ENCODE results near the gene TKFC. TPM values are rescaled to one million over a fixed set of nuclear protein-coding genes. Genes with fewer than 3 reads are reported as not detected.

TKFC gene
- total and polyA plus RNA-seq, 9 of the 15 experiments (the other 6 are each of a cell fraction or from before 2014, with no cell fraction given) = 2.0 to 61.7 (median 28.5) TPM

DNA sequence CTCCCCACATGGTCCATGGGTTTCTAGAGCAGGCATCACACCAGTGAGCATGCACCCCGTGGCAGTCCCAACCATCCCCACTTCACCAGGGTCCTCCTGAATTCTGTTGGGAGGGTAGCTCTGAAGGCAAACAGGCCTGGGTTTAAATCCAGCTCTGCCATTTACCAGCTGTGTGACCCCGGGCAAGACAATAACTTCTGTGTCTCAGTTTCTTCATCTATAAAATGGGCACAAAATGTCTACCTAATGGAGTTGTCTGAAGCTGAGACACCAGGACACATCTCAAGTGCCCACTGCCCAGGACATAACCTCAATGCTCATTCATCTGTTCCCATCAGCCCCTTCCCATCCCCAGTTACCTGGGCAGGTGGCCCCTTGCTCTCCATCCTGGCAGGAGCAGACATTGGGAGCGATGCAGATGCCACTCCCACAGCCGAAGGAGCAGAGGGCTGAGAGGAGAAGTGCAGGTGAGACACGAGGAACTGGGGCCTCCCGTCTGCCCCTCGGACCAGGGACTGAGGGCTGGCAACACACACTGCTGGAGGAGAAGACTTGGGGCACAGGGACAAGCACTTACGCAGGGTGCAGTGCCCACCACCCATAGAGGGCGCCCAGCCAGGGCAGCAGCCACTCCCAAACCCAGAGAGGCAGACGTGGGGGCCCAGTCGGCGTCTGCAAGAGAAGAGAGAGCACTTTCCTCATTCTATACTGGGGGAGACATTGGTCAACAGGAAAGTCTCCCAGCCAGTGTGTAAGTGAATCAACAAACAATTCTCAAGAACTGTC lies 41.9 kb upstream of the TKFC start (continued):
- TF ChIP-seq, protein P1, sequence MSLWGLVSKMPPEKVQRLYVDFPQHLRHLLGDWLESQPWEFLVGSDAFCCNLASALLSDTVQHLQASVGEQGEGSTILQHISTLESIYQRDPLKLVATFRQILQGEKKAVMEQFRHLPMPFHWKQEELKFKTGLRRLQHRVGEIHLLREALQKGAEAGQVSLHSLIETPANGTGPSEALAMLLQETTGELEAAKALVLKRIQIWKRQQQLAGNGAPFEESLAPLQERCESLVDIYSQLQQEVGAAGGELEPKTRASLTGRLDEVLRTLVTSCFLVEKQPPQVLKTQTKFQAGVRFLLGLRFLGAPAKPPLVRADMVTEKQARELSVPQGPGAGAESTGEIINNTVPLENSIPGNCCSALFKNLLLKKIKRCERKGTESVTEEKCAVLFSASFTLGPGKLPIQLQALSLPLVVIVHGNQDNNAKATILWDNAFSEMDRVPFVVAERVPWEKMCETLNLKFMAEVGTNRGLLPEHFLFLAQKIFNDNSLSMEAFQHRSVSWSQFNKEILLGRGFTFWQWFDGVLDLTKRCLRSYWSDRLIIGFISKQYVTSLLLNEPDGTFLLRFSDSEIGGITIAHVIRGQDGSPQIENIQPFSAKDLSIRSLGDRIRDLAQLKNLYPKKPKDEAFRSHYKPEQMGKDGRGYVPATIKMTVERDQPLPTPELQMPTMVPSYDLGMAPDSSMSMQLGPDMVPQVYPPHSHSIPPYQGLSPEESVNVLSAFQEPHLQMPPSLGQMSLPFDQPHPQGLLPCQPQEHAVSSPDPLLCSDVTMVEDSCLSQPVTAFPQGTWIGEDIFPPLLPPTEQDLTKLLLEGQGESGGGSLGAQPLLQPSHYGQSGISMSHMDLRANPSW (CRISPR knock-in tag; IDR thresholded peaks at IDR 0.05) = no peak
- TF ChIP-seq JUN (IDR thresholded peaks at IDR 0.05; ENCODE audit: borderline replicate concordance, low read depth, low read length) (no peak), JUN (CRISPR knock-in tag; IDR thresholded peaks at IDR 0.05; ENCODE audit: borderline replicate concordance) (no peak), GTF2F1 (IDR thresholded peaks at IDR 0.05; ENCODE audit: low read depth, low read length) (no peak), CHCHD3 (CRISPR knock-in tag; IDR thresholded peaks at IDR 0.05) (no peak), CBX1 (IDR thresholded peaks at IDR 0.05; ENCODE audit: low read depth) (0 out of 2 replicates have a peak, but pooled peaks have one; percentile 26), CXXC5 (CRISPR knock-in tag; IDR thresholded peaks at IDR 0.05) (no peak), SMARCB1 (IDR thresholded peaks at IDR 0.05; ENCODE audit: insufficient read length, low read depth) (no peak), ZNF780A (CRISPR knock-in tag; IDR thresholded peaks at IDR 0.05) (no peak), ZNF354B (CRISPR knock-in tag; IDR thresholded peaks at IDR 0.05) (no peak), POU5F1 (IDR thresholded peaks at IDR 0.05; ENCODE audit: borderline replicate concordance, low read depth, low read length, partially characterized antibody) (no peak), HNRNPLL (IDR thresholded peaks at IDR 0.05; ENCODE audit: low read depth, low read length, poor library complexity, severe bottlenecking) (no peak), CBX8 (IDR thresholded peaks at IDR 0.05; ENCODE audit: borderline replicate concordance, extremely low read depth, low read depth, low read length, poor library complexity, severe bottlenecking) (no peak), RBM34 (IDR thresholded peaks at IDR 0.05; ENCODE audit: borderline replicate concordance, insufficient read depth, low read length) (no peak), BRD4 (IDR thresholded peaks at IDR 0.05) (no peak), IFI16 (CRISPR knock-in tag; IDR thresholded peaks at IDR 0.05) (no peak)
- TF ChIP-seq, protein P2, sequence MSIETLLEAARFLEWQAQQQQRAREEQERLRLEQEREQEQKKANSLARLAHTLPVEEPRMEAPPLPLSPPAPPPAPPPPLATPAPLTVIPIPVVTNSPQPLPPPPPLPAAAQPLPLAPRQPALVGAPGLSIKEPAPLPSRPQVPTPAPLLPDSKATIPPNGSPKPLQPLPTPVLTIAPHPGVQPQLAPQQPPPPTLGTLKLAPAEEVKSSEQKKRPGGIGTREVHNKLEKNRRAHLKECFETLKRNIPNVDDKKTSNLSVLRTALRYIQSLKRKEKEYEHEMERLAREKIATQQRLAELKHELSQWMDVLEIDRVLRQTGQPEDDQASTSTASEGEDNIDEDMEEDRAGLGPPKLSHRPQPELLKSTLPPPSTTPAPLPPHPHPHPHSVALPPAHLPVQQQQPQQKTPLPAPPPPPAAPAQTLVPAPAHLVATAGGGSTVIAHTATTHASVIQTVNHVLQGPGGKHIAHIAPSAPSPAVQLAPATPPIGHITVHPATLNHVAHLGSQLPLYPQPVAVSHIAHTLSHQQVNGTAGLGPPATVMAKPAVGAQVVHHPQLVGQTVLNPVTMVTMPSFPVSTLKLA (conservative IDR thresholded peaks at IDR 0.05) = no peak
- TF ChIP-seq, protein P3, sequence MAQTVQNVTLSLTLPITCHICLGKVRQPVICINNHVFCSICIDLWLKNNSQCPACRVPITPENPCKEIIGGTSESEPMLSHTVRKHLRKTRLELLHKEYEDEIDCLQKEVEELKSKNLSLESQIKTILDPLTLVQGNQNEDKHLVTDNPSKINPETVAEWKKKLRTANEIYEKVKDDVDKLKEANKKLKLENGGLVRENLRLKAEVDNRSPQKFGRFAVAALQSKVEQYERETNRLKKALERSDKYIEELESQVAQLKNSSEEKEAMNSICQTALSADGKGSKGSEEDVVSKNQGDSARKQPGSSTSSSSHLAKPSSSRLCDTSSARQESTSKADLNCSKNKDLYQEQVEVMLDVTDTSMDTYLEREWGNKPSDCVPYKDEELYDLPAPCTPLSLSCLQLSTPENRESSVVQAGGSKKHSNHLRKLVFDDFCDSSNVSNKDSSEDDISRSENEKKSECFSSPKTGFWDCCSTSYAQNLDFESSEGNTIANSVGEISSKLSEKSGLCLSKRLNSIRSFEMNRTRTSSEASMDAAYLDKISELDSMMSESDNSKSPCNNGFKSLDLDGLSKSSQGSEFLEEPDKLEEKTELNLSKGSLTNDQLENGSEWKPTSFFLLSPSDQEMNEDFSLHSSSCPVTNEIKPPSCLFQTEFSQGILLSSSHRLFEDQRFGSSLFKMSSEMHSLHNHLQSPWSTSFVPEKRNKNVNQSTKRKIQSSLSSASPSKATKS (CRISPR knock-in tag; IDR thresholded peaks at IDR 0.05) = no peak
- TF ChIP-seq, protein P4, sequence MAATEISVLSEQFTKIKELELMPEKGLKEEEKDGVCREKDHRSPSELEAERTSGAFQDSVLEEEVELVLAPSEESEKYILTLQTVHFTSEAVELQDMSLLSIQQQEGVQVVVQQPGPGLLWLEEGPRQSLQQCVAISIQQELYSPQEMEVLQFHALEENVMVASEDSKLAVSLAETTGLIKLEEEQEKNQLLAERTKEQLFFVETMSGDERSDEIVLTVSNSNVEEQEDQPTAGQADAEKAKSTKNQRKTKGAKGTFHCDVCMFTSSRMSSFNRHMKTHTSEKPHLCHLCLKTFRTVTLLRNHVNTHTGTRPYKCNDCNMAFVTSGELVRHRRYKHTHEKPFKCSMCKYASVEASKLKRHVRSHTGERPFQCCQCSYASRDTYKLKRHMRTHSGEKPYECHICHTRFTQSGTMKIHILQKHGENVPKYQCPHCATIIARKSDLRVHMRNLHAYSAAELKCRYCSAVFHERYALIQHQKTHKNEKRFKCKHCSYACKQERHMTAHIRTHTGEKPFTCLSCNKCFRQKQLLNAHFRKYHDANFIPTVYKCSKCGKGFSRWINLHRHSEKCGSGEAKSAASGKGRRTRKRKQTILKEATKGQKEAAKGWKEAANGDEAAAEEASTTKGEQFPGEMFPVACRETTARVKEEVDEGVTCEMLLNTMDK (IDR thresholded peaks at IDR 0.05; ENCODE audit: borderline replicate concordance, insufficient read depth, low read depth, low read length, poor library complexity, severe bottlenecking) = peak; percentile 36

Data from K562 (cell line).